Gastrocnemius medialis (tissue), 4 donors: ENCODE measurements around the gene CACNG7.

Experiments
- POLR2A ChIP-seq, 2 donors: fragments of 450-650 bp; IDR thresholded peaks; one replicate each; pipeline ENCODE4 v1.6.1; 2017; ENCODE audit warnings: antibody characterized with exemption in 2 of 2, mild to moderate bottlenecking in 2 of 2, moderate library complexity in 2 of 2
- TF ChIP-seq, protein P1 (sequence below), 5 experiments: fragments of 450-650 bp in 3 of 5; fragments of 200-600 bp in 2 of 5; sonication (generic) in 2 of 5; IDR thresholded peaks in 4 of 5; conservative IDR thresholded peaks in 1 of 5; 1 replicate in 4 of 5; 2 replicates in 1 of 5; pipeline ENCODE4 v1.5.1; 2016 to 2019; ENCODE audit warnings: antibody characterized with exemption in 5 of 5, mild to moderate bottlenecking in 3 of 5, moderate library complexity in 3 of 5

DNA sequence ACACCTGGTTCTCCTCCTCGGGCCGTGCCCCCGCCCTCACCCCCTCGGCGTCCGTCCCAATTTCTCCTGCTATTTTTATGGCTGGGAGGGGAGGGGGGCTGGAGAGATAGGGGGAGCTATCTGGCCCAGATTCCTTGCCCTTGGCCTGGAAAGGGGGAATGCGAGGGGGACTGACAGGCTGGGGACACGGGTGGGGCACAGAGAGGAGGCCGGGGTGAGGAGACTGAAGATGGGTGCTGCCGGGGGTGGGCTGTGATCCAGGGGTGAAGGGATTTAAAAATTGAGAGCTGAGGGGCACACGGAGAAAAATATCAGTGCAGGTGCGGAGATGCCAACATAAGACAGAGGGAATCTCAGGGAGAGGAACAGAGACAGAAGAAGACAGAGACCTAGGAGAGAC, 24.8 kb upstream of the CACNG7 start:
- TF ChIP-seq, protein P1, sequence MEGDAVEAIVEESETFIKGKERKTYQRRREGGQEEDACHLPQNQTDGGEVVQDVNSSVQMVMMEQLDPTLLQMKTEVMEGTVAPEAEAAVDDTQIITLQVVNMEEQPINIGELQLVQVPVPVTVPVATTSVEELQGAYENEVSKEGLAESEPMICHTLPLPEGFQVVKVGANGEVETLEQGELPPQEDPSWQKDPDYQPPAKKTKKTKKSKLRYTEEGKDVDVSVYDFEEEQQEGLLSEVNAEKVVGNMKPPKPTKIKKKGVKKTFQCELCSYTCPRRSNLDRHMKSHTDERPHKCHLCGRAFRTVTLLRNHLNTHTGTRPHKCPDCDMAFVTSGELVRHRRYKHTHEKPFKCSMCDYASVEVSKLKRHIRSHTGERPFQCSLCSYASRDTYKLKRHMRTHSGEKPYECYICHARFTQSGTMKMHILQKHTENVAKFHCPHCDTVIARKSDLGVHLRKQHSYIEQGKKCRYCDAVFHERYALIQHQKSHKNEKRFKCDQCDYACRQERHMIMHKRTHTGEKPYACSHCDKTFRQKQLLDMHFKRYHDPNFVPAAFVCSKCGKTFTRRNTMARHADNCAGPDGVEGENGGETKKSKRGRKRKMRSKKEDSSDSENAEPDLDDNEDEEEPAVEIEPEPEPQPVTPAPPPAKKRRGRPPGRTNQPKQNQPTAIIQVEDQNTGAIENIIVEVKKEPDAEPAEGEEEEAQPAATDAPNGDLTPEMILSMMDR (IDR thresholded peaks at IDR 0.05 in 4 of 5, conservative IDR thresholded peaks at IDR 0.05 in 1 of 5): no peak
- no peak for TF ChIP-seq POLR2A (IDR thresholded peaks at IDR 0.05)
